H9 (cell line): Measurements from ENCODE around the gene PIK3R5. TPM values are rescaled to one million over a fixed set of nuclear protein-coding genes. Genes with fewer than 3 reads are reported as not detected.

Experiments used
- DNase-seq: peaks from one replicate; pipeline ENCODE4 v3.0.0-alpha.2; 2017
- H2AFZ ChIP-seq: one replicate; pipeline ENCODE4 v1.6.1; 2013; ENCODE audit warnings: mild to moderate bottlenecking, low read length, control low read depth, moderate library complexity
- H2AK5ac ChIP-seq: 2 replicates; pipeline ENCODE4 v1.6.1; 2013; ENCODE audit warnings: low read length, control low read depth, mixed read lengths; ENCODE audit not compliant: insufficient read length
- H2BK120ac ChIP-seq: one replicate; pipeline ENCODE4 v1.6.1; 2013; ENCODE audit warnings: low read depth, mild to moderate bottlenecking, low read length, control low read depth, inconsistent platforms; ENCODE audit not compliant: poor library complexity, severe bottlenecking
- H2BK12ac ChIP-seq: 2 replicates; pipeline ENCODE4 v1.6.1; 2013; ENCODE audit warnings: low read length, control low read depth, mixed read lengths, low read depth; ENCODE audit not compliant: insufficient read length
- H2BK15ac ChIP-seq: 2 replicates; pipeline ENCODE4 v1.6.1; 2013; ENCODE audit warnings: low read depth, low read length, control low read depth
- H2BK20ac ChIP-seq: one replicate; pipeline ENCODE4 v1.6.1; 2013; ENCODE audit warnings: low read depth, mild to moderate bottlenecking, low read length, control low read depth, inconsistent platforms; ENCODE audit not compliant: poor library complexity, severe bottlenecking
- H2BK5ac ChIP-seq: 2 replicates; pipeline ENCODE4 v1.6.1; 2013; ENCODE audit warnings: low read length, control low read depth, mixed read lengths; ENCODE audit not compliant: insufficient read length
- H3K14ac ChIP-seq: 2 replicates; pipeline ENCODE4 v1.6.1; 2013; ENCODE audit warnings: low read length, control low read depth; ENCODE audit not compliant: insufficient read depth
- H3K18ac ChIP-seq: 2 replicates; pipeline ENCODE4 v1.6.1; 2013; ENCODE audit warnings: low read depth, mild to moderate bottlenecking, mixed read lengths, low read length, control low read depth; ENCODE audit not compliant: insufficient read length
- H3K23ac ChIP-seq: 2 replicates; pipeline ENCODE4 v1.6.1; 2013; ENCODE audit warnings: low read length, control low read depth, mixed read lengths, low read depth; ENCODE audit not compliant: insufficient read length
- H3K23me2 ChIP-seq: 2 replicates; pipeline ENCODE4 v1.6.1; 2013; ENCODE audit warnings: low read depth, mild to moderate bottlenecking, mixed read lengths, low read length, control low read depth; ENCODE audit not compliant: insufficient read length, poor library complexity, severe bottlenecking
- H3K27ac ChIP-seq: 2 replicates; pipeline ENCODE4 v1.5.1; 2013; ENCODE audit warnings: low read length, control low read depth, mixed read lengths, low read depth; ENCODE audit not compliant: insufficient read length
- H3K27me3 ChIP-seq: 2 replicates; pipeline ENCODE4 v1.6.1; 2013; ENCODE audit warnings: low read length, control low read depth, inconsistent platforms; ENCODE audit not compliant: insufficient read depth
- H3K4ac ChIP-seq: 2 replicates; pipeline ENCODE4 v1.6.1; 2013; ENCODE audit warnings: low read depth, mild to moderate bottlenecking, control low read depth, inconsistent platforms, low read length, moderate library complexity
- H3K4me1 ChIP-seq: 2 replicates; pipeline ENCODE4 v1.6.1; 2013; ENCODE audit warnings: low read length, control low read depth, inconsistent platforms; ENCODE audit not compliant: insufficient read depth
- H3K4me2 ChIP-seq: 2 replicates; pipeline ENCODE4 v1.6.1; 2013; ENCODE audit warnings: low read length, control low read depth, mixed read lengths; ENCODE audit not compliant: insufficient read length, insufficient read depth
- H3K56ac ChIP-seq: 2 replicates; pipeline ENCODE4 v1.6.1; 2013; ENCODE audit warnings: low read depth, mild to moderate bottlenecking, mixed read lengths, low read length, control low read depth; ENCODE audit not compliant: insufficient read length
- H3K79me1 ChIP-seq: 2 replicates; pipeline ENCODE4 v1.6.1; 2013; ENCODE audit warnings: low read depth, mild to moderate bottlenecking, moderate library complexity, low read length, control low read depth, inconsistent platforms; ENCODE audit not compliant: insufficient read depth, poor library complexity, severe bottlenecking
- H3K79me2 ChIP-seq: 2 replicates; pipeline ENCODE4 v1.6.1; 2013; ENCODE audit warnings: low read length, control low read depth, inconsistent platforms; ENCODE audit not compliant: insufficient read depth
- H3K9ac ChIP-seq: 2 replicates; pipeline ENCODE4 v1.6.1; 2013; ENCODE audit warnings: low read length, control low read depth, mixed read lengths; ENCODE audit not compliant: insufficient read length; ENCODE audit errors: extremely low read depth
- H3K9me3 ChIP-seq: one replicate; pipeline ENCODE4 v1.6.1; 2013; ENCODE audit warnings: low read depth, low read length, inconsistent platforms; ENCODE audit not compliant: control insufficient read depth
- H3T11ph ChIP-seq: one replicate; pipeline ENCODE4 v1.6.1; 2013; ENCODE audit warnings: mild to moderate bottlenecking, low read length, control low read depth, inconsistent platforms
- H4K20me1 ChIP-seq: one replicate; pipeline ENCODE4 v1.6.1; 2013; ENCODE audit not compliant: control insufficient read depth, insufficient read length, insufficient read depth
- H4K5ac ChIP-seq: 2 replicates; pipeline ENCODE4 v1.6.1; 2013; ENCODE audit warnings: low read depth, mild to moderate bottlenecking, mixed read lengths, low read length, control low read depth; ENCODE audit not compliant: insufficient read length
- H4K8ac ChIP-seq: replicated peaks from 2 replicates; pipeline ENCODE4 v1.6.1; 2013; ENCODE audit warnings: low read length, control low read depth, mixed read lengths, low read depth; ENCODE audit not compliant: insufficient read length
- H4K91ac ChIP-seq: 2 replicates; pipeline ENCODE4 v1.6.1; 2013; ENCODE audit warnings: low read depth, mild to moderate bottlenecking, moderate library complexity, mixed read lengths, low read length, control low read depth; ENCODE audit not compliant: insufficient read length
- H3K27ac Mint-ChIP-seq, 3 experiments: 2 replicates in 2 of 3; 3 replicates in 1 of 3; pipeline ENCODE4 v1.8.0; 2020 to 2021; ENCODE audit warnings: mixed read lengths in 3 of 3, mild to moderate bottlenecking in 1 of 3, moderate library complexity in 1 of 3
- H3K27me3 Mint-ChIP-seq: 2 replicates; pipeline ENCODE4 v1.8.0; 2021; ENCODE audit warnings: low read depth, mild to moderate bottlenecking, moderate library complexity, mixed read lengths
- H3K36me3 Mint-ChIP-seq, 3 experiments: 2 replicates in 2 of 3; 3 replicates in 1 of 3; pipeline ENCODE4 v1.8.0; 2020 to 2021; ENCODE audit warnings: low read depth in 3 of 3, mixed read lengths in 3 of 3; ENCODE audit not compliant: insufficient read depth in 1 of 3
- H3K4me1 Mint-ChIP-seq, 2 experiments: 2 replicates each; pipeline ENCODE4 v1.8.0; 2020; ENCODE audit warnings: mixed read lengths in 2 of 2
- H3K4me3 Mint-ChIP-seq, 2 experiments: 2 replicates in 1 of 2; 3 replicates in 1 of 2; pipeline ENCODE4 v1.8.0; 2020 to 2021; ENCODE audit warnings: mild to moderate bottlenecking in 2 of 2, mixed read lengths in 2 of 2, moderate library complexity in 1 of 2
- H3K9me3 Mint-ChIP-seq, 2 experiments: 2 replicates in 1 of 2; 3 replicates in 1 of 2; pipeline ENCODE4 v1.8.0; 2020; ENCODE audit warnings: mild to moderate bottlenecking in 2 of 2, mixed read lengths in 2 of 2, moderate library complexity in 1 of 2
- CTCF ChIP-seq: fragments of 200-600 bp; sonication (generic); conservative IDR thresholded peaks from 3 replicates; pipeline ENCODE4 v1.8.0; 2021; ENCODE audit warnings: antibody characterized with exemption, mild to moderate bottlenecking
- WGBS: extraction: QIAGEN DNeasy Blood & Tissue Kit; methylation state at CpG from one replicate; pipeline ENCODE4 v1.1.7; 2013; ENCODE audit warnings: missing lambda C conversion rate, low lambda C conversion rate, mixed read lengths; ENCODE audit not compliant: insufficient read length; ENCODE audit errors: extremely low coverage; 5-methylcytosine and 5-hydroxymethylcytosine counted together
- total RNA-seq: library from RNA; stranded (reverse); gene quantifications from 2 replicates; pipeline ENCODE4 v1.2.1, GENCODE V29; 2021

PIK3R5 gene
- total RNA-seq, 1 experiment from 2014 or later: 1.4 TPM

GRCh38 chr17:8927395-8927794 lies 38.1 kb downstream of the PIK3R5 start:
- no peak overlapping the region for H2AFZ ChIP-seq
- H2BK20ac ChIP-seq: no peak overlapping the region
- H3K56ac ChIP-seq: no peak overlapping the region
- no peak overlapping the region for H4K5ac ChIP-seq
- H3K9ac ChIP-seq: no peak overlapping the region
- no peak overlapping the region for H2BK12ac ChIP-seq
- H3K23me2 ChIP-seq: no peaks in the 10 kb centered on the region
- no peak overlapping the region for H3K14ac ChIP-seq
- no peaks in the 10 kb centered on the region for H3K27me3 ChIP-seq
- H3K27ac Mint-ChIP-seq: no peak overlapping the region
- no CpG with 5 or more reads among the region's 3 CpGs for WGBS
- H4K8ac ChIP-seq: no peak overlapping the region
- no peak for TF ChIP-seq CTCF
- H3K9me3 ChIP-seq: peaks cover 12% of the 10 kb centered on the region
- no peak overlapping the region for H3K4ac ChIP-seq
- no peak overlapping the region for H2AK5ac ChIP-seq
- peak; percentile 17 for DNase-seq
- H3K9me3 Mint-ChIP-seq: peaks cover 28 to 36% of the 10 kb centered on the region in 2 experiments
- H3K36me3 Mint-ChIP-seq: peaks cover 0 to 6% (median 2%) of the 10 kb centered on the region in 3 experiments; a peak in 5 of 7 replicates
- H3K4me3 Mint-ChIP-seq: no peak overlapping the region
- no peaks in the 10 kb centered on the region for H3K79me1 ChIP-seq
- no peaks in the 10 kb centered on the region for H4K20me1 ChIP-seq
- H2BK120ac ChIP-seq: no peak overlapping the region
- H3K27me3 Mint-ChIP-seq: peaks cover 15% of the 10 kb centered on the region
- no peak overlapping the region for H3T11ph ChIP-seq
- no peaks in the 10 kb centered on the region for H3K4me1 Mint-ChIP-seq
- H3K4me1 ChIP-seq: no peaks in the 10 kb centered on the region
- no peak overlapping the region for H3K18ac ChIP-seq
- H4K91ac ChIP-seq: no peak overlapping the region
- no peak overlapping the region for H2BK15ac ChIP-seq
- no peak overlapping the region for H3K27ac ChIP-seq
- H3K23ac ChIP-seq: no peak overlapping the region
- no peak overlapping the region for H2BK5ac ChIP-seq
- H3K4me2 ChIP-seq: no peak overlapping the region
- H3K79me2 ChIP-seq: no peaks in the 10 kb centered on the region
